Glomerular visceral epithelial cell (primary cell): ENCODE data around the gene DDX39B.
A peak's percentile ranks its signal among the peaks of the same experiment; 100 is the strongest.

Experiments
- DNase-seq: peaks from one replicate; pipeline ENCODE4 v3.0.0-alpha.2; 2016; ENCODE audit errors: extremely low spot score

Gene DDX39B

GRCh38 chr6:31547727-31548543, 6.1 kb upstream of the DDX39B start:
- DNase-seq: no peak

- DNase-seq: peak; percentile 97
Measured at GRCh38 chr6:31546958-31547726, 5.3 kb upstream of the DDX39B start, which contains the start of gene NFKBIL1. NFKBIL1 (plus strand) TSS chr6:31547608; CDS start chr6:31547695, 87 bp downstream.

- peak; percentile 92 for DNase-seq
Measured at GRCh38 chr6:31546339-31546957, 4.6 kb upstream of the DDX39B start, which contains the start of gene ATP6V1G2. ATP6V1G2 (minus strand) TSS chr6:31546608; CDS start chr6:31546559, 49 bp downstream.

GRCh38 chr6:31545291-31545690, 3.5 kb upstream of the DDX39B start:
- DNase-seq: no peak

- no peak for DNase-seq
Measured at GRCh38 chr6:31544676-31545075, 2.9 kb upstream of the DDX39B start.

GRCh38 chr6:31543639-31544038, 1.8 kb upstream of the DDX39B start:
- DNase-seq: no peak

GRCh38 chr6:31541059-31541657, 645 bp downstream of the DDX39B start:
- peak; percentile 48 for DNase-seq

- no peak for DNase-seq
Measured at GRCh38 chr6:31540640-31541039, 1.2 kb downstream of the DDX39B start.

GRCh38 chr6:31538805-31539400, 2.9 kb downstream of the DDX39B start:
- DNase-seq: no peak

GRCh38 chr6:31535538-31536324, 6.1 kb downstream of the DDX39B start:
- DNase-seq: no peak

- no peak for DNase-seq
Measured at GRCh38 chr6:31534521-31535040, 7.2 kb downstream of the DDX39B start.

- DNase-seq: no peak
Measured at GRCh38 chr6:31534011-31534410, 7.8 kb downstream of the DDX39B start.

- DNase-seq: no peak
Measured at GRCh38 chr6:31533455-31533841, 8.4 kb downstream of the DDX39B start.

- DNase-seq: no peak
Measured at GRCh38 chr6:31532644-31533454, 9.0 kb downstream of the DDX39B start.

GRCh38 chr6:31531771-31532643, 9.8 kb downstream of the DDX39B start:
- no peak for DNase-seq

GRCh38 chr6:31531162-31531561, 10.6 kb downstream of the DDX39B start:
- DNase-seq: no peak

- DNase-seq: no peak
Measured at GRCh38 chr6:31530659-31531058, 11.1 kb downstream of the DDX39B start.

GRCh38 chr6:31529329-31530150, 12.3 kb downstream of the DDX39B start:
- peak; percentile 61 for DNase-seq
